GM19397 (cell line): ENCODE results near the gene STX11.
"Not testable (repeated sequence)": the region's sequence is repeated elsewhere in the genome, so short reads cannot be mapped to it uniquely, and the experiment has no call there.

ENCODE experiments used
- ATAC-seq: cut with Tn5 transposase; IDR thresholded peaks from one replicate; pipeline ENCODE4 v1.9.1; 2021; ENCODE audit warnings: mild to moderate bottlenecking, moderate library complexity; ENCODE audit not compliant: unreplicated experiment

STX11 gene

GRCh38 chr6:144170044-144170443 lies 19.7 kb downstream of the STX11 start:
- ATAC-seq, result no peak

- ATAC-seq, result no peak
These were observed 21.1 kb downstream of the STX11 start for GRCh38 chr6:144171406-144171805.

- no peak for ATAC-seq
These were observed 23.7 kb downstream of the STX11 start for GRCh38 chr6:144174006-144174405.

- no peak for ATAC-seq
These were observed 25.7 kb downstream of the STX11 start for GRCh38 chr6:144176043-144176442.

- ATAC-seq, result no peak
These were observed 27.4 kb downstream of the STX11 start for GRCh38 chr6:144177726-144178125.

- ATAC-seq, result no peak
These were observed 28.0 kb downstream of the STX11 start for GRCh38 chr6:144178323-144178722.

- no peak for ATAC-seq
These were observed 28.9 kb downstream of the STX11 start for GRCh38 chr6:144179237-144179636.

- no peak for ATAC-seq
These were observed 29.5 kb downstream of the STX11 start for GRCh38 chr6:144179828-144180227.

- not testable (repeated sequence) for ATAC-seq
These were observed 30.0 kb downstream of the STX11 start for GRCh38 chr6:144180354-144180753.

GRCh38 chr6:144181639-144182038 lies 31.3 kb downstream of the STX11 start:
- ATAC-seq, result no peak

- not testable (repeated sequence) for ATAC-seq
These were observed 33.9 kb downstream of the STX11 start for GRCh38 chr6:144184186-144184585.

GRCh38 chr6:144185133-144185836 lies 35.0 kb downstream of the STX11 start:
- no peak for ATAC-seq

- no peak for ATAC-seq
These were observed 36.7 kb downstream of the STX11 start for GRCh38 chr6:144186817-144187625.

- ATAC-seq, result no peak
These were observed 39.0 kb downstream of the STX11 start for GRCh38 chr6:144189351-144189750.

- no peak for ATAC-seq
These were observed 39.8 kb downstream of the STX11 start for GRCh38 chr6:144190080-144190479.

GRCh38 chr6:144190593-144190992 lies 40.3 kb downstream of the STX11 start:
- ATAC-seq, result no peak

- ATAC-seq, result no peak
These were observed 42.9 kb downstream of the STX11 start for GRCh38 chr6:144193181-144193580.

GRCh38 chr6:144194293-144194810 lies 44.0 kb downstream of the STX11 start:
- ATAC-seq, result no peak

- no peak for ATAC-seq
These were observed 45.5 kb downstream of the STX11 start for GRCh38 chr6:144195671-144196270.

- no peak for ATAC-seq
These were observed 47.6 kb downstream of the STX11 start for GRCh38 chr6:144197919-144198318.

GRCh38 chr6:144202879-144203468 lies 52.7 kb downstream of the STX11 start:
- ATAC-seq, result no peak
